Right lobe of liver (tissue), 4 donors: ENCODE measurements around the gene RFESD.

Experiments used
- POLR2A ChIP-seq: fragments of 450-650 bp; IDR thresholded peaks from one replicate; pipeline ENCODE4 v1.6.1; 2017; ENCODE audit warnings: antibody characterized with exemption, mild to moderate bottlenecking
- TF ChIP-seq, protein P1 (sequence below), 4 donors: fragments of 200-600 bp in 3 of 4; fragments of 450-650 bp in 1 of 4; IDR thresholded peaks; one replicate each; pipeline versions ENCODE4 v1.5.1 to v1.8.0; 2016 to 2022; ENCODE audit warnings: antibody characterized with exemption in 4 of 4, mild to moderate bottlenecking in 2 of 4
- donor health status: DM: no; HTN: no; CAD: no.
- donor health status: DM: no; HTN: no; CAD: no.
- donor health status: DM: no; HTN: yes; CAD: no.

DNA sequence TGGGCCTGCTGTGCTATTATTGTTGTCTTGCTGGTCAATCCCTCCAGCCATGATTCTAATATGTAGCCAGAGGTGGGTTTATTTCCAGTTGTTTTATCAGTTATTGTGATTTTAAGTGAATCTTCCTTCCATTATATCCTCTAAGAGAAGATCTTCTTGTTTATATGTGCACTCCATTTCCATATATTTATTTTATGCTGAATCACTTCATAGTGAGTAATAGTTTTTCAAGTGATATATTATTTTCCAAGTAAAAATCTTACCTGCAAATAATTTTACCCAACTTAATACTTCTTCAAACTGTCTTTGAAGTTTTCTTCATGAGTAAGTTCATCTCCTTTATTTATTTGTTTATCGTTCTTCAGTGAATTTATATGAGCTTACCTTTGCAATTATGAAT lies 40.2 kb upstream of the RFESD start:
- TF ChIP-seq, protein P1, sequence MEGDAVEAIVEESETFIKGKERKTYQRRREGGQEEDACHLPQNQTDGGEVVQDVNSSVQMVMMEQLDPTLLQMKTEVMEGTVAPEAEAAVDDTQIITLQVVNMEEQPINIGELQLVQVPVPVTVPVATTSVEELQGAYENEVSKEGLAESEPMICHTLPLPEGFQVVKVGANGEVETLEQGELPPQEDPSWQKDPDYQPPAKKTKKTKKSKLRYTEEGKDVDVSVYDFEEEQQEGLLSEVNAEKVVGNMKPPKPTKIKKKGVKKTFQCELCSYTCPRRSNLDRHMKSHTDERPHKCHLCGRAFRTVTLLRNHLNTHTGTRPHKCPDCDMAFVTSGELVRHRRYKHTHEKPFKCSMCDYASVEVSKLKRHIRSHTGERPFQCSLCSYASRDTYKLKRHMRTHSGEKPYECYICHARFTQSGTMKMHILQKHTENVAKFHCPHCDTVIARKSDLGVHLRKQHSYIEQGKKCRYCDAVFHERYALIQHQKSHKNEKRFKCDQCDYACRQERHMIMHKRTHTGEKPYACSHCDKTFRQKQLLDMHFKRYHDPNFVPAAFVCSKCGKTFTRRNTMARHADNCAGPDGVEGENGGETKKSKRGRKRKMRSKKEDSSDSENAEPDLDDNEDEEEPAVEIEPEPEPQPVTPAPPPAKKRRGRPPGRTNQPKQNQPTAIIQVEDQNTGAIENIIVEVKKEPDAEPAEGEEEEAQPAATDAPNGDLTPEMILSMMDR (IDR thresholded peaks at IDR 0.05), result no peak
- TF ChIP-seq POLR2A, result no peak
